Activated CD4-positive, alpha-beta T cell treated with anti-CD3 and anti-CD28 coated beads for 4 hours (primary cell): ENCODE data around the gene ZNF564.
"Not testable (repeated sequence)": the region's sequence is repeated elsewhere in the genome, so short reads cannot be mapped to it uniquely, and the experiment has no call there.

Experiments
- DNase-seq, 2 donors: peaks; one replicate each; pipeline ENCODE4 v3.0.0-alpha.2; 2020

The ZNF564 gene

GRCh38 chr19:12496480-12496879 is 54.8 kb downstream of the ZNF564 start:
- DNase-seq: no peak

- peak; percentile 93 to 94 for DNase-seq
Measured at GRCh38 chr19:12495002-12495802, 56.1 kb downstream of the ZNF564 start.

- no peak for DNase-seq
Measured at GRCh38 chr19:12494260-12494860, 56.9 kb downstream of the ZNF564 start.

GRCh38 chr19:12486265-12486783 is 65.0 kb downstream of the ZNF564 start:
- not testable (repeated sequence) for DNase-seq

- no peak for DNase-seq
Measured at GRCh38 chr19:12485571-12485970, 65.7 kb downstream of the ZNF564 start.

GRCh38 chr19:12485052-12485416 is 66.2 kb downstream of the ZNF564 start:
- no peak for DNase-seq

- peak; percentile 85 to 92 for DNase-seq
Measured at GRCh38 chr19:12484371-12485051, 66.8 kb downstream of the ZNF564 start, which contains the start of gene ZNF709. Gene ZNF709 (minus strand): TSS chr19:12484816. CDS start chr19:12484657, 159 bp downstream.

- no peak for DNase-seq
Measured at GRCh38 chr19:12484011-12484370, 67.3 kb downstream of the ZNF564 start.

GRCh38 chr19:12482509-12482886 is 68.8 kb downstream of the ZNF564 start:
- DNase-seq: no peak

- DNase-seq: no peak
Measured at GRCh38 chr19:12481781-12482508, 69.3 kb downstream of the ZNF564 start.

GRCh38 chr19:12478234-12478941 is 72.9 kb downstream of the ZNF564 start:
- no peak for DNase-seq
